SHP77 (cell line): ENCODE results near the gene KHDC4.
A peak's percentile ranks its signal among the peaks of the same experiment; 100 is the strongest.
"Not testable (repeated sequence)": the region's sequence is repeated elsewhere in the genome, so short reads cannot be mapped to it uniquely, and the experiment has no call there.

Experiments used
- DNase-seq, 2 experiments: peaks; one replicate each; lab custom pipeline; 2025; lab: John Stamatoyannopoulos, UW

KHDC4 gene

DNA sequence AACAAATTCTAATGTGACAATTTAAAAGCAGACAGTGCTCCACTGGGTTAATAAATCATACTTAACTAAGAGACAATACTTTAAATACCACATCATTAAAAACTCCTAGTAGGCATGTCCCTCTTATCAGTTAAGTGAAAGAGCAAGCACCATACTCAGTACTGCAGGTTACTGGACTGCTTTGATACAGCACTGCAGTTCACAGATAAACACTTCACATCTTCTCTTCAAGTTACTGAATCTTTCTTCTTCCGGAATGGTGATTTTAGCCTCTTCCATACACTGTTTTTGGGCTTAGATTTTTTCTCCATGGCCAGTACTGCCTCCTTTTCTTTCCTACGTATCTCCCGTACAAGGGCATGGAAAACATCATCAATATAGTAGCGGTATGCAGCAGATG is 34.1 kb downstream of the KHDC4 start:
- DNase-seq, result no peak

DNA sequence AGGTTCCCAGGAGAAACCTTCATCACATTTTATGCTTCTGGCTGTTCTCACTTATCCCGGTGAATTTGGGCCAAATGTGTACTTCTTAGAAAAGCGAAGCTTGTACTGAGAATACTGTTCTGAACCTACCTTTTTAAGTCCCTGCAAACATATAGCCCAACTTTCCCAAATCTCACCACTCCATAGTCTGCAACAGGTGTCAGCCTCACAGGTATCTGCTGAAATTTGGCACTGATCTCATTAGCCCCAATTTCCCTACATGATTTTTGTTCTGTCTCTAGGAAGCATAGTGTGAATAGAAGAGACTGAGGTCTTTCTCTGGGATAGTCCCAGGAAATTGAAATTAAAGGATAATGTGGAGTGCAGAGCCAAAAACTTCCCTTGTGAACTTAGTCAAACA is 34.5 kb downstream of the KHDC4 start:
- no peak for DNase-seq

DNA sequence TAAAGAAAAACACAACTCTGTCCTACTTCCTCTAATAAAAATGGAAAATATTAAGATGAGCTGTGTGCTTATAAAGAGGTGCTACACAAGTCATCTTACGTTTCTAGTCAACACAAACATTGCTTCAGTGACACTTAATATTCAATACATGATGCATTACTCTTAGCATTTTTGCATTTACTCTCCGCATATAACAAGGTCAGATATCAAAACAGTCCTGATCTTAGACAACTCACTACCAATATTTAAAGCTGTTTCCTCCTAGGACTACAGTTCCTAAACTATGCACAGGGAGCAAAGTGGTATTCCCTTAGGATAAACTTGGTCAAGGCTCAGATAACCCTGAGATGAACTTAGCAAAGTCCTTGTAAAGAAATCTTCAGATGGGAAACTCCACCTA is 35.3 kb downstream of the KHDC4 start:
- DNase-seq, result no peak

DNA sequence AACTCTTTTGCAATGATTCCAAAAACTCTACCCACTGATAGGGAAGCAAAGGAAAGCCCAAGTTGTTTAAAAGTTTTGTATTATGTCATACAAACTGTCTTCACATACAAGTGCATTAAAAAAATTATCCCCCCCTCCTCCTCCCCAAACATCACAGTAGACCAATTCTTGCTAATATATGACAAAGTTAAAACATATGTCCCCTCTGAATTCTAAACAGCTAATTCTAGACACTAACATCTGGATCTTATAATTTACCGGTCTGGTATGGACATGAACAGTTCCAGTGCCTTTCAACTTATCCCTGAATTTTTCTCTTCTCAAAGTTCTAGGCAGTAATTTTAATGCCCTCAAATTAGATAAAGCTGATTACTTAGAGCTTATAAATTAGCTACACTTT is 36.5 kb downstream of the KHDC4 start:
- DNase-seq, result no peak

DNA sequence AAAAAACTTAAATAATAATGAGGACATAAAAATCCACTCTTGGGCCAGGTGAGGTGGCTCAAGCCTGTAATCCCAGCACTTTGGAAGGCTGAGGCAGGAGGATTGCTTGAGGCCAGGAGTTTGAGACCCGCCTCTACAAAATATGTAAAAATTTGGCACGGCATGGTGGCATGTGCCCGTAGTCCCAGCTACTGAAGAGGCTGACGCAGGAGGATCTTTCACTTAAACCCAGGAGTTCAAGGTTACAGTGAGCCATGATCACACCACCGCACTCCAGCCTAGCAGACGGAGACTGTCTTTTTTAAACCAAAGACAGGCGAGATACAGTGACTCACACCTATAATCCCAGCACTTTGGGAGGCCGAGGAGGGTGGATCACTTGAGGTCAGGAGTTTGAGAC is 37.7 kb downstream of the KHDC4 start:
- not testable (repeated sequence) for DNase-seq

DNA sequence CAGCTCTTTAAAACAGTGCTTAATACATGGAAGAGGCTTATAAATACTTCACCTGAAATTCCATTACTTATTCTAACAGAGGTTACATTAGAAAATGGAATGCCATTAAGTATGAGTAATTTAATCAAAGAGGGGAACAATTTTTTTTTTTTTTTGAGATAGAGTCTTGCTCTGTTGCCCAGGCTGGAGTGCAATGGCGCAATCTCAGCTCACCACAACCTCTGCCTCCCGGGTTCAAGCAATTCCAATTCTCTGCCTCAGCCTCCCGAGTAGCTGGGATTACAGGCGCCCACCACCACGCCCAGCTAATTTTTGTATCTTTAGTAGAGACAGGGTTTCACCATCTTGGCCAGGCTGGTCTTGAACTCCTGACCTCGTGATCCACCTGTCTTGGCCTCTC is 38.6 kb downstream of the KHDC4 start:
- not testable (repeated sequence) for DNase-seq

DNA sequence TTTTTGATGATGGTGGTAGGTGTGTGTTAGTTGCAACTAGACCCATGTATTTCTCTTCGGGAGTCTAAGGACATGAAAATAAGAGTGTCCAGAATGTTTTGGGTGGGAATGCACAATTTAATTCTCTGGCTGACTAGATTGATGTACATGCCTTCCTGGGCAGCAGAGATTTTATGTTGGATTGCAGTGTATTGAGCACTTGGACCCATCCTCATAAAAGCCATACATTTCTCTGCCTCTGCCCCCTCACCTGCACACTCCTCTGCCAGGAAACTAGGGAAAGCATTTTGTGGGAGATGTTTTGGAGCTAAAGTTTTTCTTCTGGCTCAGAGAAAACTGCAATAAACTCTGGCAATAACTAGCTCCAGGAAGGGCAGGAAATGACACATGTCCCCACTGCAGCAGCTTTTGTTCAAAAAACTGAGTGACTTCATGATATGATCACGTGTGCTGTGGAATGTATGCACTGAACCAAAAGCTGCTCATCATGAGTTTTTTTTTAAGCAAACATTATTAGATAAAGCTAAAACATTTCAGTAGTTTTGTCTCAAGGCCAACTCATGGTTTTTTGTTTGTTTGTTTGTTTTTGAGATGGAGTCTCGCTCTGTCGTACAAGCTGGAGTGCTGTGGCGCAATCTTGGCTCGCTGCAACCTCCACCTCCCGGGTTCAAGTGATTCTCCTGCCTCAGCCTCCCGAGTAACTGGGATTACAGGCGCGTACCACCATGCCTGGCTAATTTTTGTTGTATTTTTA is 40.6 kb downstream of the KHDC4 start:
- DNase-seq, result peak in 1 of 2 experiments; percentile 6

DNA sequence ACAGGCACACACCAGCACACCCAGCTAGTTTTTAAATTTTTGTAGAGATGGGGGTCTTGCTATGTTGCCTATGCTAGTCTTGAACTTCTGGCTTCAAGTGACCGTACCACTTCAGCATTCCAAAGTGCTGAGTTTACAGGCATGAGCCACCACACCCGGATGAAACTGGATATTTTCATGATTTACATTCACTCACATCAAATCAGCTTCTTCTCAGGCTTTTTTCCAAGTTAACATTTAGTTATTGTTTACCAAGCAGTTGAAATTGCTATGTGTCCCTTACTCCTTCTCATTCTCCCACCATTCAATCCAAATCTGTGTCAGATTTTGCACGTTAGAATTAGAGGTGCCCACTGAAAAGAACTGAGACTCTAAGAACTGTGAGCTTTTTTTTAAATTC is 41.4 kb downstream of the KHDC4 start:
- DNase-seq, result no peak

DNA sequence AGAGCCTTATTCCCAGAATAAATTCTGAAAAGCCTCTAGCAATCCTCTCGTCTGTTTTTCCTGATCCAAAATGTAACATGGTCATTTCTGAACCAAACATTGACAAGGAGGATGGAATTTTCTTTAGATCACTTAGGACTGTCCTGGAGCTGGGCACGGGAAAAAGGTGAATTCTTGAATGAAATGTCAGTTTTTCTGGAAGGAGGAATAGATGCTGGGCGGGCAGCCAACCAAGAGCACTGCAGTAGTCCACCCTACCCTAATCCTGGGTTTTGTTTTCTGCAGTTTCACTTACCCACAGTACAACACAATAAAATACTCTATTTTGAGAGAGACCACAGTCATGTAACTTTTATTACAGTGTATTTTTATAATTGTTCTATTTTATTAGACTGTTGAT is 44.0 kb downstream of the KHDC4 start:
- DNase-seq, result no peak

DNA sequence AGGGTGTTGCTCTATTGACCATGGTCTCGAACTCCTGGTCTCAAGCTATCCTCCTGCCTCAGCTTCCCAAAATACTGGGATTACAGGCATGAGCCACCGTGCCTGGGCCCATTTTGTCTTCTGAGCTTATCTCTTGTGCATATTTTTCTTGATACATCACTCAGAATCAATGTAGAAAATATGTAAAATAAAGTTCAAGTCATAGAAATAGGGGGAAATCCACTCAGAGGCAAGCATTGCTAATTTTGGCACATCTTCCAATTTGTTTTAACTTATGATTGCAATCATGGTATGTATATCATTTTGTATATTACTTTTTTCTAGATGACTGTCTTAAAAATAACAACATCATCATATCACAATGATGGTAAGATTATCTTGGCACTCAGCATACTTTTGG is 44.6 kb downstream of the KHDC4 start:
- no peak for DNase-seq

DNA sequence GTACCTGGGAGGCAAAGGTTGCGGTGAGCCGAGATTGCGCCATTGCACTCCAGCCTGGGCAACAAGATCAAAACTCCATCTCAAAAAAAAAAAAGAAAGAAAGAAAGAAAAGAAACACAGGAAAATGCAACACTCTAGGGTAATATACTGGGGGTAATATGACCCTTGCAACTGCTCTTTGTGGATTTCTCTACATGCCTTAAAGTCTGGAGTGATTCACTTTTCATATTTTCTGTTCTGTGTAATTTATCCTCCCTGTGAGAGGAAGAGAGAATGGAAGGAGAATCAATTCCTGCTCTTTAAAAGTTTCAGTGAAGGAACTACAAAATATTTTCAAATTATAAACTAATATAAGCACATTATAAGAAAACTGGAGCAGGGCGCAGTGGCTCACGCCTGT is 45.7 kb downstream of the KHDC4 start:
- DNase-seq, result no peak

DNA sequence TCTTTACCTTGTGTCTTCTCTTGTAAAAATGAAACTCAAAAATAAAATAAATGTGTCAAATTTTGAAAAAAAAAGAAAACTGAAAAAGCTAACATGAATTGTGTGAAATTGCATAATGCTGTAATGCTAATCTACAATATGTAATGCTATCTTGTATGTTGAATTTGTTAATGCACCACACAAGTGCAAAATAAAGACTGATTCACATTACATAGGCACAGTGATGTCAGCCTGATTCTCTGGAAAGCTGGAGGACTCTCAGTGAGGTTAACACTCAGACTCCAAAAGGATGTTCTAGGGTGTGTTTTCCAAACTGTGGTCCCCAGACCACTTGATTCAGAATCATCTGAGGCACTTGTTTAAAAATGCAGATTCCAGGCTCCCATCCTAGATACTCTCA is 49.2 kb downstream of the KHDC4 start:
- DNase-seq, result no peak

DNA sequence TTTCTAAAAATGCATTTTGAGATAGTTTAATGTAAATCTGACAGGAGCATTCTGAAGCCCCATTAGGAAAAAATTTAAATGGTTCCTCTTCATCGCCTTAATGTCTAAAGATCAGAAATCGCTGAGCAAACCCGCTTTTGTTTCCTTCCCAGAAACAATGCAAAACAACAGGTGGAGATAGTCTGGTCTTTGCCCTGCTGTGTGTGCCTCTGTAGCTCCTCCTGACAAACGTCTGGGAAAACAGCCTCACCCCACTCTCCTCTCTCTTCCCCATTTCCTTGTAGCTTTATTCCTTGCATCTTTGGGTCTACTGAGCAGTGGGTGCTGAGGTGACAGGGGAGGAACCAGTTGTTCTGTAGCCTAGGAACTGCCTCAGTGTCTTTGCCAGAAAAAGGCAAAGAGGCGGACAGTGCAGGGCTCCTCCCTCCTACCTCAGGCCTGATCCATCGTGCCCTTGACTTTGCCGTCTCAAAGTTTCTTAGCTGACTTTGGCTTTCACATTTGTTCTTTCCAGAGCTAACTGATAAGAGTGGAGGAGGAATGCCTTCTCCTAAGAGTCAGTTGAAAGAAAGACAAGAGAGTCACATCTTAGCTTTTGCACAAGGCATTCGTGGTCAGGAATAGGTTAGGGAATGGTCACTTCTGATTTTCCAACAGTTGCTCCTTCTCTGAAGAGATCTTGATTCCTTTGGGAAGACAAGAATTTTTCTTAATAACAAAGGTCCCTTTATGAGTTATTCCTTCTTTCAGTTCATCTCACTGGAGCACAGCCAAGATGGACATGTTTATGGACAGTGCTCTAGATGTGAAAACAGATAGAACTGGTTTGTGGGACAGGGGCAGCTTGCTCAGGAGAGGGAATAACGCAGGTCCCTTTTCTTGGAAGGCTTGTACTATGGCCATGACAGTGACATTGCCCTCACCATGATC is 49.9 kb downstream of the KHDC4 start:
- DNase-seq, result no peak

DNA sequence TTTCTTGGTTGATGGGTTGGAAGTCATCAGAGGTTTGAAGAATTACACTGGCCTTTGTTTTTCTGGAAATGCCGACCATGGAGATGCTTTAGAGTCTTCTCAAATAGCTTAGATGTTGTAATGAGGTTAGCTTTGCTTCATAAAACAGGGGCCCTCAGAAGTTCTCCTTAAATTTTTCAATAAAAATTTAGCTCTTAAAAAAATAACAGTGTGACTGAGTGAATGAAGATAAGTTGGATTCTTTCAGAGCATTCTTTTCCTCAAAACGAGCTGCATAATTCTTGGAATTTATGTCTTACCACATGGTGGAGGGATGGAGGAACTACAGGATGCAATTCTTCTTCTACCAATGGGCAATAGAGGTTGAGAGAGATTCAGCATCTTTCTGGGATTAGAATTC is 51.4 kb downstream of the KHDC4 start:
- DNase-seq, result no peak

DNA sequence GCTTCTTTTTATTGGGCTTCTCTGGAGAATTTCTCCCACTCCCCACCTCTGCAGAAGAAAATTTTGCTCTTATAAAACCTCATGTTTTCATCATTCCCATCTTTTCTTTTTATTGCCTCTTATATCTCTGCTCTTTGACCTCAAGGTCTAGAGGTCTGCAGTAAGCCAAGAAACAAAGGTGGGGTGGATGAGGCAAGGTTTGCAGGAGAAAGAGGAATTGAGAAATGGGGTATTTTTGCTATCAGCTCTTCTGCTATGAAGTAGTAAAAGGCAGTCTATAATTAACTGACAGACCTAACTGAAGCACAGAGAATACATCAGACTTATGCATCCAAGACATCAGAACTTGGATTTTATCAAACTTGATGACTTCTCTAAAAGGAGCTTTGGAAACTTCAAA is 52.0 kb downstream of the KHDC4 start:
- DNase-seq, result no peak

DNA sequence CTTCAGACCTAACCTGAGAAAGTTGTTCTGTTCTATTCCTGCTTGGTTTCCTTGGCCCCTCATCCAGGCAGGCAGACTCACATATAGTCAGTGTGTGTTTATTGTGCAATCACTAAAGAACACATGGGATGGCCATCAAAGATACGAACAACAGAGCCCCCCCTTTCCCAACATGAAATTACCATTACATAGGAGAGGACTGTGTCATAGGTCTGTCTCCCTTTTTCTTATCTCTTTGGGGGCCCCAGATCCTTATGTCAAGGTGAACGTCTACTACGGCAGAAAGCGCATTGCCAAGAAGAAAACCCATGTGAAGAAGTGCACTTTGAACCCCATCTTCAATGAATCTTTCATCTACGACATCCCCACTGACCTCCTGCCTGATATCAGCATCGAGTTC is 53.3 kb downstream of the KHDC4 start:
- no peak for DNase-seq

DNA sequence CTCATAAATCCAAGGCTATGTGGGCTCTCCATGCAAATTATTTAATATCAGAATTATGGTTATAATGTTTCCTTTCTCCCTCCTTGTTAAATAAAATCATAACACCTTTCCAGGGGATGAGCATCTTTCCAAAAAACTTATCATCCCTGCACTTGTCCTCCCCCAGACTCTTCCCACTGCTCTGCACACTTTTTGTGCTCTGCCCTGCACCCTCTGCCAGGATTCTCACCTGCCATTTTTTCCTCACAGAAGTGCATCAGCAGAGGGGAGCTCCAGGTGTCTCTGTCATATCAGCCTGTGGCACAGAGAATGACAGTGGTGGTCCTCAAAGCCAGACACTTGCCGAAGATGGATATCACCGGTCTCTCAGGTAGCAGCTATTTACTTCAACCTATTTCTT is 54.0 kb downstream of the KHDC4 start:
- DNase-seq, result no peak

DNA sequence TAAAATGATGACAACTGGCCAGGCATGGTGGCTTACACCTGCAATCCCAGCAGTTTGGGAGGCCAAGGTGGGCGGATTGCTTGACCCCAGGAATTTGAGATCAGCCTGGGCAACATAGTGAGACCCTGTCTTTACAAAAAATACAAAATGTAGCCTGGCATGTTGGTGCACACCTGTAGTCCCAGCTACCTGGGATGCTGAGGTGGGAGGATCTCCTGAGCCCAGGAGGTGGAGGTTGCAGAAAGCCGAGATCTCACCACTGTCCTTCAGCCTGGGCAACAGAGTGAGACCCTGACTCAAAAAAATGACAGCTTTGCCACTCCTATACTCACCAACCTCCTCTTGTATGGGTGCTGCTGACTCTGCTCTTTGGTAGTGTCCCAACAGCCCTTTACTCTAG is 56.3 kb downstream of the KHDC4 start:
- no peak for DNase-seq

DNA sequence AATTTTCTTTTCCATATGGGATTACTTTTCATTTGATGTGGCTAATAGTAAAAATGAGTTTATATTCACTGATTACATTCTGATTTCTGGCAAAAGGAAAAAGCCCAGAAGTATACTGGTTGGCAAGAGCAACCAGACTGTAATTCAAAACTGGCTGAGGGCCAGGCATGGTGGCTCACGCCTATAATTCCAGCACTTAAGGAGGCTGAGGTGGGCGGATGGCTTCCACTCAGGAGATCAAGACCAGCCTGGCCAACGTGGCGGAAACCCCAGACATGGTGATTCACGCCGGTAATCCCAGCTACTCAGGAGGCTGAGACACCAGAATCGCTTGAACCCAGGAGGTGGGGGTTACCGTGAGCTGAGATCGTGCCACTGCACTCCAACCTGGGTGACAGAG is 60.4 kb downstream of the KHDC4 start:
- no peak for DNase-seq

DNA sequence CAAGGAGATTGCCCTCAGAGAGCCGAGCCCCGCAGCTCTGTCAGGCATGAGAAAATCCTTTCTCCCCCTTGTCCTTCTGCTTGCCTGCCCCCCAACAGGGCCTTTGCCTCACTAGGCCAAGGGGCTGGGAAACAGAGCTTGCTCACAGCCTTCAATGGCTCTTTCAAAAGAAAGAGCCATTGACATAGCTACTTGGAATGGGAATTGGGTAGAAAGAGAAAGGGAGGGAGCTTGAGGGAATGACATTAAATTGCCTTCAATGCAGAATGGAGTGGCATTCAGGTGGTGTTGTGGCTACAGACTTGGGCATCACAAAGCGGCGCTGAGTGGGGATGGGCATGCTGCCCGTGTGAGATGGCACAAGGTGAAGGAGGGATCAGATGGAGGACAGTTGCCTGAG is 61.7 kb downstream of the KHDC4 start:
- DNase-seq, result no peak

DNA sequence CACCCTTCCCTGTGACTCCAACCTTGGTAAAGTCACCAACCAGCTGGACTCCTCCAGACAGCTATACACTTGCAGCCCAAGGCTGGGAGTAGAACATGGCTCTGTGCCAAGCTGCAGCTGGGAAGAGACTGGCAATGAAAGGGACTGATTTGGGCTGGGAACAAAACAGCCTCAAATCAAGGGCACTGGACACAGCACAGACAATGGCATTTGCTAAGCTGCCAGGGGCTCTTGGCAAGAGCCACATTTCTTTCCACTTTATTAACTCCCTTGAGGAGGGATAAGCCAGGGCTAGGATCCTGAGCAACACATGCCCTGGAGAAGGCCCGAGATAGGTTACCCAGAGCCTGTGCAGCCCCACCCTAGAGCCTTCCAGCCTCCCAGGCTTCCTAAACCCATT is 62.8 kb downstream of the KHDC4 start:
- peak; percentile 77 to 83 for DNase-seq

DNA sequence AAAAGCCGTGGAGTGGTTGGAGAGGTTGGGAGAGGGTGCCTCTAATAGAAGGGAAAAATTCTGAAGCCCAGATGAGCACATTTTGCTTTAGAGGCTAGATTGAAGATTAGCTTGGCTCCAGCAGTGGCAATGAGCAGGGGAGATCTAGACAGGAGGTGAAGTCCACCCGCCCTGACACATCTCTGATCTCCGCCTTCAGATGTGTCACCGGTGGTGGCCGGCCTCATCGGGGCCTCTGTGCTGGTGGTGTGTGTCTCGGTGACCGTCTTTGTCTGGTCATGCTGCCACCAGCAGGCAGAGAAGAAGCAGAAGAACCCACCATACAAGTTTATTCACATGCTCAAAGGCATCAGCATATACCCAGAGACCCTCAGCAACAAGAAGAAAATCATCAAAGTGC is 66.4 kb downstream of the KHDC4 start:
- no peak for DNase-seq

DNA sequence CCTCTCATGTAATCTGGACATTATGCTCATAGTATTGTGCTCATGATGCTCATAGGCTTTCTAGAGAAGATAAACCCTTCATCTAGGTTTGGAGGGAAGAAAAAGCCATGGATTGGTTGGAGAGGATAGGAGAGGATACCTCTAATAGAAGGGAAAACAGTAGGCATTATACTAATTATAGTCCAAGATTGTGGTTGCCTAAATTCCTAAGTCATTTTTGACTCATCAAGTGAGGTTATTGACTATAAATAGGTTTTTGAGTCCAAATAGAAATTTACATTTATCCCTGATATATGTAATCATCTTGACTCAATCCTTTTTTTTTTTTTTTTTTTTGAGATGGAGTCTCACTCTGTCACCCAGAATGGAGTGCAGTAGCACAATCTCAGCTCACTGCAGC is 69.8 kb downstream of the KHDC4 start:
- DNase-seq, result no peak
